NCI-H510A treated with DMSO at 0.1 percent for 48 hours (cell line): ENCODE results near the gene HOXC4.

Experiments used
- DNase-seq: peaks from one replicate; lab custom pipeline; 2025; lab: John Stamatoyannopoulos, UW

HOXC4 gene

GRCh38 chr12:54016051-54016450 is 37.6 kb upstream of the HOXC4 start:
- DNase-seq = no peak

GRCh38 chr12:54016478-54016964 is 37.1 kb upstream of the HOXC4 start:
- no peak for DNase-seq

- peak; percentile 94 for DNase-seq
These were observed 36.4 kb upstream of the HOXC4 start for GRCh38 chr12:54017027-54017788.

GRCh38 chr12:54017878-54018467 is 35.7 kb upstream of the HOXC4 start:
- peak; percentile 94 for DNase-seq

- no peak for DNase-seq
These were observed 35.1 kb upstream of the HOXC4 start for GRCh38 chr12:54018468-54018984.

- no peak for DNase-seq
These were observed 34.4 kb upstream of the HOXC4 start for GRCh38 chr12:54019091-54019811.

GRCh38 chr12:54019924-54020590 is 33.6 kb upstream of the HOXC4 start:
- DNase-seq = no peak

- DNase-seq = no peak
These were observed 32.8 kb upstream of the HOXC4 start for GRCh38 chr12:54020591-54021405.

- DNase-seq = peak; percentile 11
These were observed 32.1 kb upstream of the HOXC4 start for GRCh38 chr12:54021432-54022013.

- DNase-seq = no peak
These were observed 30.4 kb upstream of the HOXC4 start for GRCh38 chr12:54022960-54023884.

GRCh38 chr12:54024127-54024526 is 29.5 kb upstream of the HOXC4 start:
- no peak for DNase-seq

- no peak for DNase-seq
These were observed 28.9 kb upstream of the HOXC4 start for GRCh38 chr12:54024581-54025305.

GRCh38 chr12:54025499-54026405 is 27.9 kb upstream of the HOXC4 start:
- no peak for DNase-seq

GRCh38 chr12:54026640-54027441 is 26.8 kb upstream of the HOXC4 start:
- DNase-seq = no peak

- no peak for DNase-seq
These were observed 26.2 kb upstream of the HOXC4 start for GRCh38 chr12:54027442-54027786.

- peak; percentile 27 for DNase-seq
These were observed 25.1 kb upstream of the HOXC4 start, which contains the start of gene HOXC6 for GRCh38 chr12:54028314-54029201. HOXC6 (plus strand) TSS chr12:54028440; CDS start chr12:54028522, 82 bp downstream.
